ENCODE data around the gene WNT6. TPM values are rescaled to one million over a fixed set of nuclear protein-coding genes. Genes with fewer than 3 reads are reported as not detected.

WNT6 gene
- total RNA-seq, 2 donors from 2014 or later: 1.8 to 2.4 TPM

DNA sequence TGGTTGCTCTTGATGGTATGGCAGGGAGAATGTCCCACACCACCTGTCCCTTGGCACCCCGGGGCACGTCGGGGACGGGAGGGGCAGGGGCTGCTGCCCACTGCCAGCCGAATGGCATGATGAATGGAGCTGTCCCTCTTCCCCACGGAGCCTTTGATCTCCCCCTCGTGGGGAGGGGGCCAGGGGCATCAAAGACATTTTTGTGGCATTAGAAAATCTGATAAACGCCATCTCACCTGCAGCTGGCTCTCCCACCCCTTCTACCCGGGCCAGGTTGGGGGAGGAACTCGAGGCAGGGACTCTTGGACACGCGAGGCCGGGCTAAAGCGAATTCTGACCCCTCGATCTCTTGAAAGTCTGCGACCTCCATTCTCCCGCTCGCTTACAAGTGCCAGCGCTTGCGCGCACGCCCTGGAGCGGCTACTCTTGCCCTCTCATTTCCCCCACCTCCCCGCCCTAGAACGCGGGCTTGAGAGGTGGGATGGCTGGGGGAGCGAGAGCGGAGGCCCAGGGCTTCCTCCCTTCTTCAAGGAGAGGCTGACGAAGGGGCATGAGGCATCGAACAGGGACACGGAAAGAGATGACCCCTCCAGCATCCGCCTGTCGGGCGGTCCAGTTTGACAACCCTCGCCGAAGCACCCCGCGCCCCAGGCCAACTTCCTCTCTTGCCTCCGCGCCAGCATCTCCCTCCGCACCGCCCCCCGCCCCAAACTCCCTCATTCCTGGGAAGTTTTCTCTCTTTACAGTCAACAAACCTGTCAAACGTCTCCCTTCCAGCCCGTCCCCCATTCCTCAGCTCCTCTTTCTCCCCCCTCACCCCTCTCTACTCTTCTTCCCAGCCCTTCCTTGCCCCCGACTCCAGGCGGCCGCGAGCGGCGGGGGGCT lies 692 bp upstream of the WNT6 start:
- H3K36me3 ChIP-seq: no peaks in the 10 kb centered on the region
- peaks cover 9 to 12% of the 10 kb centered on the region in 2 donors for H3K27me3 ChIP-seq
- DNase-seq (ENCODE audit: low spot score): no peak
- H3K4me3 ChIP-seq: peak overlapping the region; percentile 23 to 48
- TF ChIP-seq, protein P1, sequence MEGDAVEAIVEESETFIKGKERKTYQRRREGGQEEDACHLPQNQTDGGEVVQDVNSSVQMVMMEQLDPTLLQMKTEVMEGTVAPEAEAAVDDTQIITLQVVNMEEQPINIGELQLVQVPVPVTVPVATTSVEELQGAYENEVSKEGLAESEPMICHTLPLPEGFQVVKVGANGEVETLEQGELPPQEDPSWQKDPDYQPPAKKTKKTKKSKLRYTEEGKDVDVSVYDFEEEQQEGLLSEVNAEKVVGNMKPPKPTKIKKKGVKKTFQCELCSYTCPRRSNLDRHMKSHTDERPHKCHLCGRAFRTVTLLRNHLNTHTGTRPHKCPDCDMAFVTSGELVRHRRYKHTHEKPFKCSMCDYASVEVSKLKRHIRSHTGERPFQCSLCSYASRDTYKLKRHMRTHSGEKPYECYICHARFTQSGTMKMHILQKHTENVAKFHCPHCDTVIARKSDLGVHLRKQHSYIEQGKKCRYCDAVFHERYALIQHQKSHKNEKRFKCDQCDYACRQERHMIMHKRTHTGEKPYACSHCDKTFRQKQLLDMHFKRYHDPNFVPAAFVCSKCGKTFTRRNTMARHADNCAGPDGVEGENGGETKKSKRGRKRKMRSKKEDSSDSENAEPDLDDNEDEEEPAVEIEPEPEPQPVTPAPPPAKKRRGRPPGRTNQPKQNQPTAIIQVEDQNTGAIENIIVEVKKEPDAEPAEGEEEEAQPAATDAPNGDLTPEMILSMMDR (IDR thresholded peaks at IDR 0.05): no peak
- peaks cover 0 to 21% of the 10 kb centered on the region in 2 donors for H3K4me1 ChIP-seq
- H3K27ac ChIP-seq: no peak overlapping the region
- no peaks in the 10 kb centered on the region for H3K9me3 ChIP-seq

DNA sequence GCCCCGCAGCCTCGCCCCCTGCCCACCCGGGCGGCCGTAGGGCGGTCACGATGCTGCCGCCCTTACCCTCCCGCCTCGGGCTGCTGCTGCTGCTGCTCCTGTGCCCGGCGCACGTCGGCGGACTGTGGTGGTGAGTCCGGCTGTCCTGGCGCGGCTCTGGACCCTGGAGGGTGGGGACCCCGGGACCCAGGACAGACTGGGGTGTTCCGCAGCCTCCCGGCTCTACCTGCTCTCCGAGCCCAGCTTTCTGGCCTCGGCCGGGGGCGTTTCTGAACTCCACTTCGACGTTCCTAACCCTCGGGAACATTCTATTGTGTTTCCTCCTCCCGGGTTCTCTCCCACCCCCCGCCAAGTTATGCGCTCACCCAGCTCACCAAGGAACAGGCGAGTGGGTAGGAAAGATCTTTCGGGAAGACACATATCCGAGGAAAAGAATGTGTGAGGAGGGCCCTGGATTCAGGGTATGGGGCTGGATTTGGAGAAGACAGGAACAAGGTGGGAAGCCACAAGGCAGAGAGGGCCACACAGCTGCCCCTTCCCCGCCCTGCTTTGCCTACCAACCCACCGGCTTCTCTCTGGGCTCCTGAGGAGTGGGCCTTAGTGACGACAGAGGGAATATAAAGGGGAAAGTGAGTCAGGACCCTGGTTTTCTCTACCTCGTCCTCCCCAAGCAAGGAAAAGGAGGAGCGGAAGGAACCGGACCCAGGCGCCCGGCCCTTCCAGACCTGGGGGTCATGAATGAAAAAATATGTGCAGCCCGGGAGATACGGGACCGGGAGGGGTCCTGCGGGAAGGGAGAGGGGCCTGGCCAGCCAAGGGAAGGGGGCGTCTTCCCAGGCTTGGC lies 605 bp downstream of the WNT6 start:
- peaks cover 9 to 12% of the 10 kb centered on the region in 2 donors for H3K27me3 ChIP-seq
- H3K4me3 ChIP-seq: peak overlapping the region; percentile 23 to 48
- peak overlapping the region; percentile 6 to 12 for H3K27ac ChIP-seq
- H3K4me1 ChIP-seq: peaks cover 0 to 21% of the 10 kb centered on the region in 2 donors
- no peaks in the 10 kb centered on the region for H3K9me3 ChIP-seq
- no peak for DNase-seq (ENCODE audit: low spot score)
- TF ChIP-seq, protein P1 (IDR thresholded peaks at IDR 0.05): no peak
- H3K36me3 ChIP-seq: no peaks in the 10 kb centered on the region

DNA sequence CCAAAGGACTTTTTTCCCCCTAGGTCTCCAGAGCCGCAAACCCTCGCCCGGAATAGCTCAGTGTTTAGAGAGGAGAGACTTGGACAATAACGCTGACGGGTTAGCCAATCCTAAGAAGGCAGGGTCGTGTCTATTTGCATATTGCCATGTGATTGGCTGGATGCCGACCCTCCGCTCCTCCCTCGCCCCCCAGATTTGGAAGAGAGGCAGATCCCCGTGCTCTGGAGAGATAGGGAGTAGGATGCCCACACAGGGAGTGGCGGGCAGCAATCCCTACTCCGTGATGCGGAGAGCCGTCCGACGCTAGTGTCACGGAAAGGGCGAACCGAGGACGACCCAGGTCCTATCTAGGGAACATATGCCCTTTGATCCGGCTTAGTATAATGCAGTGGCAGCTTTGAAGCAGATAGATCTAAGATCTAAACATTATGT lies 1.4 kb downstream of the WNT6 start:
- TF ChIP-seq, protein P1 (IDR thresholded peaks at IDR 0.05): no peak
- Histone ChIP-seq H3K4me1 (peaks cover 0 to 21% of the 10 kb centered on the region in 2 donors), H3K27me3 (peaks cover 9 to 12% of the 10 kb centered on the region in 2 donors), H3K9me3 (no peaks in the 10 kb centered on the region), H3K4me3 (peak overlapping the region in 1 of 2 donors; percentile 48), H3K36me3 (no peaks in the 10 kb centered on the region), H3K27ac (peak overlapping the region in 1 of 2 donors; percentile 6)
- DNase-seq (ENCODE audit: low spot score): no peak

DNA sequence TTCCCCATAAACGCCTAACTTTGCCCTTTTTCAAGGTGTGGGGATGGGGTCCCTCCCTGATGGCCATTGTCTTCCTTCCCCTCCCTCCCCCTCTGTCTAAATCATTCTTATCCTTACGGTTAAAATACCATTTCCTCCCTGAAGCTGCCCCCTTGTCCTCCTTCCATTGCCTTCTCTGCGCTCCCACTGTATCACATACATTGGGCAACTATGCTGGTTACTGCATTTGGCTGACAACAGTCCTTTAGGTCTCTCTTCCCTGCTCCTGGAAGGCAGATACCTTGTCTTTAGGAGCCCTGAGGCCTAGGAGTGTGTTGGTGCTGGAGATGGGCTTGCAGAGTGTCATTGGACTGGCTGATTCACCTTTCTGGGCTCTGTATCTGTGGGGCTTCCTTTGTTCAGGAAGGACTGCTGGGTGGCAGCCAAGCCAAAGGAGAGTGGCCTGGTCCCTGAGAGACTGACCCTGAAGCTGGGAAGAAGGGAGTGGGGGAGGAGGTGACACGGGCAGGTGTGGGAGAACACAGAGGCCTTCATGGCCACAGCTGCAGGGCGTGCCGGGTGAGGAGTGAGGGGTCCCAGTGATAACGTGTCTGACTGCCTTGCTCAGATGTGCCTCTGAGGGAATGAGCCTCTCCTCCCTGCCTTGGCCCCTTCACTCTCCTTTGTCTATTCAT lies 2.2 kb downstream of the WNT6 start:
- H3K4me3 ChIP-seq: no peak overlapping the region
- no peak for DNase-seq (ENCODE audit: low spot score)
- TF ChIP-seq, protein P1 (IDR thresholded peaks at IDR 0.05): no peak
- H3K9me3 ChIP-seq: no peaks in the 10 kb centered on the region
- peaks cover 9 to 12% of the 10 kb centered on the region in 2 donors for H3K27me3 ChIP-seq
- no peak overlapping the region for H3K27ac ChIP-seq
- no peaks in the 10 kb centered on the region for H3K36me3 ChIP-seq
- peaks cover 0 to 21% of the 10 kb centered on the region in 2 donors for H3K4me1 ChIP-seq

DNA sequence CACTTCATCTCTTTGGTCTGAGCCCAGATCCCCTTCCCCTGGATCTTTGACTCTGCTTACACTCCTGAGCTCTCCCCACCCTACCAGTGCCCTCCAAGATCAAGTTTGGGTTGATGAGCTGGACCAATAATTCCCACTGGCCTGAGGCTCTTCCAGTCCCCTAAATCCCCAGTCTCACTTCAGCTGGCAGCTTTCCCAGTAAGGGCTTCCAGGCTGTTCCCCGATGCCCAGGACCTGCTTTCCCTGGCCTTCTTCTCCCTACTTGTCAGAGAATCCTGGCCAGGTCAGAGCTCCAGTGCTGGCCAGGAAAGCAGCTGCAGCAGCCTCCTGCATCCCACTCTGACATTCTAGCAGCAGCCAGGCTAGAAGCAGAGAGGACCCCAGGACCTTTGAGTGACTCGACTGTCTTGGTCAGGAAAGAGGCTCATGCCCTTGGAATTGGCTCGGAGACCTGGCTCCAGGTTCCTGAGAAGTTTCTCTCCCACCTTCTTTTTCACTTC lies 3.5 kb downstream of the WNT6 start:
- Histone ChIP-seq H3K4me1 (peaks cover 0 to 21% of the 10 kb centered on the region in 2 donors), H3K27me3 (peaks cover 9 to 12% of the 10 kb centered on the region in 2 donors), H3K4me3 (no peak overlapping the region), H3K27ac (no peak overlapping the region), H3K36me3 (no peaks in the 10 kb centered on the region), H3K9me3 (no peaks in the 10 kb centered on the region)
- DNase-seq (ENCODE audit: low spot score): no peak
- TF ChIP-seq, protein P1 (IDR thresholded peaks at IDR 0.05): no peak
